ENCODE measurements around the gene ATP10B.

DNA sequence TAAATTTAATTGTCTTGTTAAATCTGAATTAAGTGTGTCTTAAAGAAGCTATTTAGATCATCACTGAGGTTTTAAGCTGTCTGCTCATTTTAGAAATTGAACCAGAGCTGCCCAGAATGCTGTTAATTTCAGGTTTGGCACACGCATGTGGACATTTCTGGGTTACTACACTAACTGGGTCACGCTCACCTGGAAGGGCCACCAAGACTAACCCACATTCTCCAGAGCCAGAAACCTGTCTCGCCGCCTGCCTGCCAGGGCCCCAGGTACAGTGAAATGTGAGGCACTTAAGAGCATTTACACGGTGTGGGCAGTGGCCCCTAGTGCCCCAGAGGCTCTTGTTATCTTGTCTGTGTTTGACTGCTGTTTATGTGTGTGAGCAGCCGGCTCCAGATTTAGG, 46.6 kb downstream of the ATP10B start:
- TF ChIP-seq CTCF (IDR thresholded peaks at IDR 0.05) (no peak), POLR2AphosphoS5 (IDR thresholded peaks at IDR 0.05; ENCODE audit: low read depth, low read length) (no peak), SIN3A (IDR thresholded peaks at IDR 0.05; ENCODE audit: borderline replicate concordance, insufficient read depth, low read depth, low read length) (no peak), TCF7L2 (IDR thresholded peaks at IDR 0.05; ENCODE audit: low read depth, low read length) (no peak)
- TF ChIP-seq, protein P1, sequence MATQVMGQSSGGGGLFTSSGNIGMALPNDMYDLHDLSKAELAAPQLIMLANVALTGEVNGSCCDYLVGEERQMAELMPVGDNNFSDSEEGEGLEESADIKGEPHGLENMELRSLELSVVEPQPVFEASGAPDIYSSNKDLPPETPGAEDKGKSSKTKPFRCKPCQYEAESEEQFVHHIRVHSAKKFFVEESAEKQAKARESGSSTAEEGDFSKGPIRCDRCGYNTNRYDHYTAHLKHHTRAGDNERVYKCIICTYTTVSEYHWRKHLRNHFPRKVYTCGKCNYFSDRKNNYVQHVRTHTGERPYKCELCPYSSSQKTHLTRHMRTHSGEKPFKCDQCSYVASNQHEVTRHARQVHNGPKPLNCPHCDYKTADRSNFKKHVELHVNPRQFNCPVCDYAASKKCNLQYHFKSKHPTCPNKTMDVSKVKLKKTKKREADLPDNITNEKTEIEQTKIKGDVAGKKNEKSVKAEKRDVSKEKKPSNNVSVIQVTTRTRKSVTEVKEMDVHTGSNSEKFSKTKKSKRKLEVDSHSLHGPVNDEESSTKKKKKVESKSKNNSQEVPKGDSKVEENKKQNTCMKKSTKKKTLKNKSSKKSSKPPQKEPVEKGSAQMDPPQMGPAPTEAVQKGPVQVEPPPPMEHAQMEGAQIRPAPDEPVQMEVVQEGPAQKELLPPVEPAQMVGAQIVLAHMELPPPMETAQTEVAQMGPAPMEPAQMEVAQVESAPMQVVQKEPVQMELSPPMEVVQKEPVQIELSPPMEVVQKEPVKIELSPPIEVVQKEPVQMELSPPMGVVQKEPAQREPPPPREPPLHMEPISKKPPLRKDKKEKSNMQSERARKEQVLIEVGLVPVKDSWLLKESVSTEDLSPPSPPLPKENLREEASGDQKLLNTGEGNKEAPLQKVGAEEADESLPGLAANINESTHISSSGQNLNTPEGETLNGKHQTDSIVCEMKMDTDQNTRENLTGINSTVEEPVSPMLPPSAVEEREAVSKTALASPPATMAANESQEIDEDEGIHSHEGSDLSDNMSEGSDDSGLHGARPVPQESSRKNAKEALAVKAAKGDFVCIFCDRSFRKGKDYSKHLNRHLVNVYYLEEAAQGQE (IDR thresholded peaks at IDR 0.05; ENCODE audit: insufficient read depth in 1 of 2, low read depth in 2 of 2, low read length in 1 of 2), result no peak
